GM21717 (cell line): ENCODE results near the gene KIAA1671.

Experiments
- ATAC-seq: cut with Tn5 transposase; IDR thresholded peaks from one replicate; pipeline ENCODE4 v1.9.1; 2021; ENCODE audit warnings: mild to moderate bottlenecking, moderate library complexity; ENCODE audit not compliant: unreplicated experiment

KIAA1671 gene

GRCh38 chr22:25134451-25134850, 181.9 kb downstream of the KIAA1671 start:
- ATAC-seq, result no peak

GRCh38 chr22:25136953-25137576, 184.5 kb downstream of the KIAA1671 start:
- no peak for ATAC-seq

- no peak for ATAC-seq
Observed at GRCh38 chr22:25137577-25138525, 185.3 kb downstream of the KIAA1671 start.

- ATAC-seq, result no peak
Observed at GRCh38 chr22:25139062-25139461, 186.5 kb downstream of the KIAA1671 start.

GRCh38 chr22:25142102-25142501, 189.6 kb downstream of the KIAA1671 start:
- no peak for ATAC-seq

- ATAC-seq, result no peak
Observed at GRCh38 chr22:25143156-25144076, 190.9 kb downstream of the KIAA1671 start.

- ATAC-seq, result no peak
Observed at GRCh38 chr22:25144522-25144921, 192.0 kb downstream of the KIAA1671 start.

- ATAC-seq, result no peak
Observed at GRCh38 chr22:25146307-25146706, 193.8 kb downstream of the KIAA1671 start.

- no peak for ATAC-seq
Observed at GRCh38 chr22:25146906-25147641, 194.6 kb downstream of the KIAA1671 start.

- ATAC-seq, result no peak
Observed at GRCh38 chr22:25147642-25147928, 195.1 kb downstream of the KIAA1671 start.

- no peak for ATAC-seq
Observed at GRCh38 chr22:25148149-25148691, 195.7 kb downstream of the KIAA1671 start.

- no peak for ATAC-seq
Observed at GRCh38 chr22:25149014-25149413, 196.5 kb downstream of the KIAA1671 start.

- no peak for ATAC-seq
Observed at GRCh38 chr22:25153961-25154666, 201.6 kb downstream of the KIAA1671 start.

- no peak for ATAC-seq
Observed at GRCh38 chr22:25154667-25154999, 202.1 kb downstream of the KIAA1671 start.

- ATAC-seq, result no peak
Observed at GRCh38 chr22:25156736-25157135, 204.2 kb downstream of the KIAA1671 start.

GRCh38 chr22:25159028-25159427, 206.5 kb downstream of the KIAA1671 start:
- ATAC-seq, result no peak

- ATAC-seq, result no peak
Observed at GRCh38 chr22:25160120-25160996, 207.8 kb downstream of the KIAA1671 start.

- no peak for ATAC-seq
Observed at GRCh38 chr22:25161017-25161915, 208.8 kb downstream of the KIAA1671 start.
